ENCODE results near the gene PPP1R17.

GRCh38 chr7:31692871-31693270 lies 5.9 kb downstream of the PPP1R17 start:
- no peak for TF ChIP-seq CTCF (IDR thresholded peaks at IDR 0.05)
- TF ChIP-seq EP300 (IDR thresholded peaks at IDR 0.05) = no peak
- no peak for TF ChIP-seq POLR2A (IDR thresholded peaks at IDR 0.05)
- no peak for TF ChIP-seq POLR2AphosphoS5 (IDR thresholded peaks at IDR 0.05)

Data from gastroesophageal sphincter (tissue), 3 donors.